ENCODE data around the gene KRTAP5-7.
"Not testable (repeated sequence)": the region's sequence is repeated elsewhere in the genome, so short reads cannot be mapped to it uniquely, and the experiment has no call there.

The KRTAP5-7 gene

GRCh38 chr11:71496421-71496820 lies 30.6 kb upstream of the KRTAP5-7 start:
- no peak for DNase-seq

DNA sequence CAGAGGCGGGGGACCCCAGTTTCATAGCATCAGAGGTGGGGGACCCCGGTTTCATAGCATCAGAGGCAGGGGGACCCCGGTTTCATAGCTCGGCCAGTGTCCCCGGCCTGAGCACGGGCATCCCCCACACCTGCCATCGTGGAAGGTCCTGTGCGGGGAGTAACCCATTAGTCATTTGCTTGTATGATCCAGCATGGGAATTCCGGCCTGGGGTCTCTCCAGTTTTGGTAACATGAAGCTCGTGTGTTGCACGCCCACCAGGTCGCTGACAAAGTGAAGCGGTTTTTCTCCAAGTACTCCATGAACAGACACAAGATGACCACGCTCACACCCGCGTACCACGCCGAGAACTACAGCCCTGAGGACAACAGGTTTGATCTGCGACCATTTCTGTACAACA lies 29.0 kb upstream of the KRTAP5-7 start:
- DNase-seq, result no peak

DNA sequence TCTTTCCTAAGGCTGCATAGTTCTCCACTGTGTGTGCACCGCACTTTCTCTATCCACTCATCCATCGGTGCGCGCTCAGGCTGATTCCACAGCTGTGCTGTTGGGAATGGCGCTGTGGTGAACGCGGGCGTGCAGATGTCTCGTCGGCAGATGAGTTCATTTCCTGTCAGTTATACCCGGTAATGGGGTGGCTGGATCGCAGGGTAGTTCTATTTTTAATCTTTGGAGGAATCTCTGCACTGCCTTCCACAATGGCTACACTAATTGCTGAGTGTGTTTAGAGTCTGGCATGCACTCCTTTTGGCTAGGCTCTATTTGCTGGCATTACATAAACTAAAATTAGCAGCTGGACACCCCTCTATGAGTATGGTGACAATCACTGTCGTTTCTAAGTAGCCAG lies 27.9 kb upstream of the KRTAP5-7 start:
- DNase-seq, result no peak

DNA sequence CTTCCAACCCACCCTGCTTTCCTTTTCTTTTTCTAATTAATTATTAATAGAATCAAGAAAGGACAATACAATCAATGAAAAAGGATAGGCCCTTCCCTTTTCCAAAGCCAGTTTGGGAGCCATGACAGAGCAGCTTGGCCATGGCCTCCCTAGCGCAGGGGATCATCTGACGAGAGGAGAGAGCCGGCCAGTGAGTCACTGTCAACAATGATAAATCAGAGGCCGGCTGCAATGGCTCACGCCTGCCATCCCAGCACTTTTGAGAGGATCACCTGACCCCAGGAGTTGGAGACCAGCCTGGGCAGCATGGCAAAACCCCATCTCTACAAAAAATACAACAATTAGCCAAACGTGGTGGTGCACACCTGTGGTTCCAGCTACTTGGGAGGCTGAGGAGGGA lies 27.5 kb upstream of the KRTAP5-7 start:
- no peak for DNase-seq

DNA sequence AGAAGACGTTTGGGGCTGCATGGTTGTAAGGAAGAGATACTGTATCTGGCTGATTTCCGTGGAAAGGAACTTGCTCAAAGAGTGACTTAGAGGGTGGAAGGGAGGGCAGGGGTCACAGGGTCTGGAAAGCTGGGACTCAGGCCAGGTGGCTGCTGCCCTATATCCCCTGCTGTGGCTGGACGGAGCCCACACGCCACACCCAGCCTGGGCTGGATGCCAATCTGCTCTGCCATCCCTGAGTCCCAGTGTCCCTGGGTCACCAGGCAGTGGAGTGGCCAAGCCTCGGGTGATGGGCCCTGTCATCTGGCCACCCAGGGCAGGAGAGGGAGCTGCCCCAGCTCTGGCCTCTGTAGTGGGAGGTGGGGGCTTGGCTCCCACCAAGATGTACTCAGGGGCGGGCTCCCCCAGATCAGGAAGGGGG lies 26.5 kb upstream of the KRTAP5-7 start:
- no peak for DNase-seq

DNA sequence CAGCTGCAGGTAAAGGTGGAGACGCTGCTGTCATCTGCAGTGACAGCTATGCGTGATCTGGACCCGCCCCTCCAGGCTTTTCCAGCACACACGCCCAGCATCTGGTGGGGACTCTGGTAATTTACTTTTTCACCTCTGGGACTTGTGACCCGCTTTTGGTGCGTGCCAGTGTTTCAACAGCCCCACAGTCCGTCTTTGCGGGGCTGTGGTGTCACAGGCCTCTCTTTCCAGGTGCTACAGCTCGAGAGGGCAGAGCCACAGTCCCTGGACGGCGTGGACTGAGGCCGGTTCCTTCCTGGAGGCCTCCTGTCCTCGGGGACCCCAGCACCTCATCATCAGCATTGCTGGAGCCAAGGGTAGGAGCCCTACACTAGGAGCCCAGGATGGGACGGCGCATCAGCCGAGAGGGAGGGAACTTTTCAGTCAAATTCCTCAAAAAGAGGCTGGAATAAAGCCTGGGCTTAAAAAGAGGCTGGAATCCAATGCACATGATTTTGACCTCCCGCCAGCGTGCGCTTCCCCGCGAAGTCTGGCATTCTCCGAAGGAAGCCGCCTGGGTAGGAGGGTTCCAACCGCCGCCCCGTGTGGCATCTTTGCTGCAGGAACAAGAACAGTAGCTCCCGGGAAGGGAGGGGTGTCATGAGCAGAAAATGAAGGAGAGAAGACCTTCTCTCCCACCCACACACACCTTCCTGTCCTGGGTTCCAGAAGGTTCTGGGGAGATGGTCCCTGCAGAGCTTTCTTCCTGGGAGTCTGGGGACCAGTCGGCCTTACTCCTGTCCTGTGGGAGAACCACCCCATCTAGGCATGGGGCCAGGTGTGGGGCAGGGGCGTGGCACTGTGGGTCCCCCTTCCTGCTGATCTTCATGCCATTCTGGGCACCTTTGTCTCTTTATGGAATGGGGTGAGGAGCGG lies 25.7 kb upstream of the KRTAP5-7 start:
- DNase-seq, result no peak

GRCh38 chr11:71502026-71502425 lies 25.0 kb upstream of the KRTAP5-7 start:
- DNase-seq, result no peak

- no peak for DNase-seq
These were observed 24.1 kb upstream of the KRTAP5-7 start for GRCh38 chr11:71502871-71503435.

GRCh38 chr11:71504531-71504930 lies 22.5 kb upstream of the KRTAP5-7 start:
- no peak for DNase-seq

GRCh38 chr11:71505001-71505400 lies 22.1 kb upstream of the KRTAP5-7 start:
- no peak for DNase-seq

GRCh38 chr11:71505781-71506180 lies 21.3 kb upstream of the KRTAP5-7 start:
- no peak for DNase-seq

DNA sequence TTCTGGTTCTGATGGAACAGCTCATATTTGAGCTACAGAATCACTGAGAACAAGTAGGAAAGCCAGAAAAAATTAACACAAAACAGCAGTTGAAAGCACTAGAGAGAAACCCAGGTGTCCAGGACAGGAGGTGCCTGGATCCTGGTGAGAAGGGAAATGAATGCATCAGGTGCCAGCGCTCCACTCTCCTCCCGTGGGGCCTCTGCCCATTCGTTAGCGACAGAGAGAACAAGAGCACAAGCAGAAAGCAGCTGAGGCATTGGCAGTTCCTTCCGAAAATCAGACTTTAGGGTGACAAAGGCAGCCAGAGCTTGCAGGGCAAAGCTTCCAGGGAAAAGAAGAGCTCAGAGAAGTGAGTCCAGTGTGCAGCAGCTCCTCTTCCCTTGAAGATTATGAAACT lies 20.0 kb upstream of the KRTAP5-7 start:
- no peak for DNase-seq

GRCh38 chr11:71518506-71519471 lies 8.3 kb upstream of the KRTAP5-7 start:
- no peak for DNase-seq

GRCh38 chr11:71519546-71519945 lies 7.5 kb upstream of the KRTAP5-7 start:
- DNase-seq, result no peak

DNA sequence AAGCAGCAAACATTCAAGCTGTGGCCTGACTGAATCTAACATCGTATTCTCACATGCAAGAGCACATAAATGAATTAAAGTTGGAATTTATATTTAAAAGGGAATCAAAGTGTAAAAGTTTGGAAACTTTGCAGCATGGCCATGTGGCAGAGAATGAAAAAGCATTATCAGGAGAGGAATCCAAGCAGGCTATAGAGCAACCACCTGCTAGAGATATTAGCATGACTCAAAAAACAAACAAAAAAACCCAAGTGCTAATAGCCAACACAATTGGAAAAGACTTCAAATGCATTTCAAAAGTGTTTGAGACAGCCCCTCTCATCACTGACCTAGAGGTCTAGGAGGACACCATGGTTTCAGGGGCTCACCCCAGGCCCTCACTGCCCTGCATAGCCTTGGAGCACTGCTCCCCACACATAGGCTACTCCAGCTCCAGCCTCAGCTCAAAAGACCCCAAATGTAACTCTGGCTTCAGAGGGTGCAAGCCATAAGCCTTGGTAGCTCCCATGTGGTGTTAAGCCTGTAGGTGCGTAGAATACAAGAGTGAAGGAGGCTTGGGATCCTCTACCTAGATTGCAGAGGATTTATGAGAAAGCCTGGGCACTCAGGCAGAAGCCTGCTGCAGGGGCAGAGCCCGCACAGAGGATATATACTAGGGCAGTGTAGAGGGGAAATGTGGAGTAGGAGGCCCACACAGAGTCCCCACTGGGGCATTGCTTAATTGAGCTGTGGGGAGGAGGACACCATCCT lies 1.7 kb upstream of the KRTAP5-7 start:
- no peak for DNase-seq

DNA sequence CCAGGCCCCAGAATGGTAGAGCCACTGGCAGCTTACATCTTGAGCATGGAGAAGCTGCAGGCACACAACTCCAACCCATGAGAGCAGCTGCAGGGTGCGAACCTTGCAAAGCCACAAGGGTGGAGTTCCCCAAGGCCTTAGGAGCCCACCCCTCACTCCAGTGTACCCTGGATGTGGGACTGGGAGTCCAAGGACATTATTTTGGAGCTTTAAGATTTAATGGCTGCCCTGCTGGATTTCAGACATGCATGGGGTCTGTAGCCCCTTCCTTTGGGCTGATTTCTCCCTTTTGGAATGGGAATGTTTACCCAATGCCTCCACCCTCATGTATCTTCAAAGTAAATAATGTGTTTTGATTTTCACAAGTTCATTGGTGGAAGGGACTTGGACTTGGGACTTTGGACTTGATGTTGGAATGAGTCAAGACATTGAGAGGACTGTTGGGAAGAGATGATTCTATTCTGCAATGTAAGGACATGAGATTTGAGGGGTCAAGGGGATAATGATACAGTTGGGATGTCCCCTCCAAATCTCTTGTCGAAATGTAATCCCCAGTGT lies 1.1 kb upstream of the KRTAP5-7 start:
- no peak for DNase-seq

DNA sequence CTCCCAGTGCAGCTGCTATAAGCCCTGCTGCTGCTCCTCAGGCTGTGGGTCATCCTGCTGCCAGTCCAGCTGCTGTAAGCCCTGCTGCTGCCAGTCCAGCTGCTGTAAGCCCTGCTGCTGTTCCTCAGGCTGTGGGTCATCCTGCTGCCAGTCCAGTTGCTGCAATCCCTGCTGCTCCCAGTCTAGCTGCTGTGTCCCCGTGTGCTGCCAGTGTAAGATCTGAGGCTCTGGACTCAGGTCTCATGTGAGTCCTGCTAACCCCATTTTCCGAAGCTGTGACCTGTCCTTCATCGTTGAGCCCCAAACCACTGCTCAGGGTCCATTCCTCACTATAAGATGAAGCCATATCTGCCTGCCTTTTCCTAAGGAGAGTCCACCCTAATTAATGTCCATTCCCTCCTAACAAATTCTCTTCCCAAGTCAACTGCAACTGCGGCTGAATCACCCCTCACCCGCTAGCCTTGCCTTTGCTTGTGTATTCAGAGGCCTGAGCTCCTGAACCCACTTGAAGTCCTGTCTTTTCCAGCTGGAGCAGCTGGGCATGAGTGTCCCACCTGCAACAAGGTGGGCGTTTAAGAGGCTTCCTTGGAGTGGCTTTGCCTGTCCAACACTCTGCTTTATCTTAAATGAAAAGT lies 626 bp downstream of the KRTAP5-7 start:
- DNase-seq, result no peak

DNA sequence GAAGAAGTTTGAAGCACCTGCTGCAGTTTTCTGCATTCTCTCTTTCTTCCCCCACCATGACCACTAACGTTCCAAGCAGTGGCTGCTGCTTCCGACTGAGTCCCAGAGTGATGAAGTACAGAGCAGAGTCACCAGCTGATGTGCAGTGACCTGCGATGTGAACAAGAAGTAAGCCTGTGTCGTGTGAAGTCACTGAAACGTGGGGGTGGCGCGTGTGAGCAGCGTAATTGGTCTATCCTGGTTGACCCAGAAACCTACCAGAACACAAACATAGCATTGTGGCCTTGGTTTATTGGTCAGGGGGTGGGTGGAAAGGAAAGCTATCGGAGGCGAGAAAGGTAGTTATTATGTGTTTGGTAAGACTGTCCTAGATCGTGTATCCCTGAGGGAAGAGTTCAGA lies 3.5 kb downstream of the KRTAP5-7 start:
- DNase-seq, result no peak

DNA sequence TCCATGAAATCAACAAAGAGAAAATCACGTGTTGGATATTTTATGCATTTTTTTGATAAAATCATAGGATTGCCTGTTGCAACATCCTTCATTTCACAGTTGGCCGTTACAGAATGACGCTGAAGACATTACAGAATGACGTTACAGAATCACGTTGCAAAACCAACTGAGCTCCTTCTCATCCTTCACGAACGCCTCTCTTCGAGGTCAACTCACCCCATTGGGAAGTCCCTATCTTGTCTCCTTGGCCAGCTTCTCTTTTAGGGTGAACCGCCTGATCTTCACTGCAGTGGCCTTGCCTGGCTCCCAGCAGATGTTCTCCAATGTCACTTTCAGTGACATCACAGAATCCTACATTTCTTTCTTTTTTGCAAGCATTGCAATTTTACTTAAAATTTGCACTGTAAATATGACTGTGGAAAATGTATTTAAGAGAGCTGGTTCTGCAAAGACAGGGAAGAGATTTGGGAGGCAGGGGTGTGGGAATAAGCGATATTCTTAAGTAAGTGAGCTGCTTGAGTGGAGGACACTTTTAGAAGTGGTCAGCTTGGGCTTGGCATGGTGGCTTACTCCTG lies 5.1 kb downstream of the KRTAP5-7 start:
- no peak for DNase-seq

GRCh38 chr11:71534711-71535608 lies 7.9 kb downstream of the KRTAP5-7 start:
- not testable (repeated sequence) for DNase-seq
